A549 treated with ZK216348 at 1 μM for 4 hours (cell line): ENCODE data around the gene DENND4B. TPM values are rescaled to one million over a fixed set of nuclear protein-coding genes. Genes with fewer than 3 reads are reported as not detected.

Source experiments
- total RNA-seq: library from RNA; stranded (reverse); fragments of 200-300 nt; extraction: Qiagen RNA extraction; gene quantifications from 5 replicates; pipeline ENCODE4 v1.2.3, GENCODE V29; 2022; ENCODE audit warnings: low read depth

Gene DENND4B, protein sequence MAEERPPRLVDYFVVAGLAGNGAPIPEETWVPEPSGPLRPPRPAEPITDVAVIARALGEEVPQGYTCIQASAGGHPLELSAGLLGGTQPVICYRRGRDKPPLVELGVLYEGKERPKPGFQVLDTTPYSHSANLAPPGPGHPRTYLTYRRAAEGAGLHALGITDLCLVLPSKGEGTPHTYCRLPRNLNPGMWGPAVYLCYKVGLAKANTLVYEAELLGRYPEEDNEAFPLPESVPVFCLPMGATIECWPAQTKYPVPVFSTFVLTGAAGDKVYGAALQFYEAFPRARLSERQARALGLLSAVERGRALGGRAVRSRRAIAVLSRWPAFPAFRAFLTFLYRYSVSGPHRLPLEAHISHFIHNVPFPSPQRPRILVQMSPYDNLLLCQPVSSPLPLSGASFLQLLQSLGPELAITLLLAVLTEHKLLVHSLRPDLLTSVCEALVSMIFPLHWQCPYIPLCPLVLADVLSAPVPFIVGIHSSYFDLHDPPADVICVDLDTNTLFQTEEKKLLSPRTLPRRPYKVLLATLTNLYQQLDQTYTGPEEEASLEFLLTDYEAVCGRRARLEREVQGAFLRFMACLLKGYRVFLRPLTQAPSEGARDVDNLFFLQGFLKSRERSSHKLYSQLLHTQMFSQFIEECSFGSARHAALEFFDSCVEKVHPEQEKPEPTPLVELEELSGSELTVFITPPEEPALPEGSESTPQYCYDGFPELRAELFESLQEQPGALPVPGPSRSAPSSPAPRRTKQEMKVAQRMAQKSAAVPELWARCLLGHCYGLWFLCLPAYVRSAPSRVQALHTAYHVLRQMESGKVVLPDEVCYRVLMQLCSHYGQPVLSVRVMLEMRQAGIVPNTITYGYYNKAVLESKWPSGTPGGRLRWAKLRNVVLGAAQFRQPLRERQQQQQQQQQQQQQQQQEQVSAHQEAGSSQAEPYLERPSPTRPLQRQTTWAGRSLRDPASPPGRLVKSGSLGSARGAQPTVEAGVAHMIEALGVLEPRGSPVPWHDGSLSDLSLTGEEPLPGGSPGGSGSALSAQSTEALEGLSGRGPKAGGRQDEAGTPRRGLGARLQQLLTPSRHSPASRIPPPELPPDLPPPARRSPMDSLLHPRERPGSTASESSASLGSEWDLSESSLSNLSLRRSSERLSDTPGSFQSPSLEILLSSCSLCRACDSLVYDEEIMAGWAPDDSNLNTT (N-terminal part only)
- 19.2 to 41.6 TPM (median 37.9 TPM) in 5 replicates for total RNA-seq

DNA sequence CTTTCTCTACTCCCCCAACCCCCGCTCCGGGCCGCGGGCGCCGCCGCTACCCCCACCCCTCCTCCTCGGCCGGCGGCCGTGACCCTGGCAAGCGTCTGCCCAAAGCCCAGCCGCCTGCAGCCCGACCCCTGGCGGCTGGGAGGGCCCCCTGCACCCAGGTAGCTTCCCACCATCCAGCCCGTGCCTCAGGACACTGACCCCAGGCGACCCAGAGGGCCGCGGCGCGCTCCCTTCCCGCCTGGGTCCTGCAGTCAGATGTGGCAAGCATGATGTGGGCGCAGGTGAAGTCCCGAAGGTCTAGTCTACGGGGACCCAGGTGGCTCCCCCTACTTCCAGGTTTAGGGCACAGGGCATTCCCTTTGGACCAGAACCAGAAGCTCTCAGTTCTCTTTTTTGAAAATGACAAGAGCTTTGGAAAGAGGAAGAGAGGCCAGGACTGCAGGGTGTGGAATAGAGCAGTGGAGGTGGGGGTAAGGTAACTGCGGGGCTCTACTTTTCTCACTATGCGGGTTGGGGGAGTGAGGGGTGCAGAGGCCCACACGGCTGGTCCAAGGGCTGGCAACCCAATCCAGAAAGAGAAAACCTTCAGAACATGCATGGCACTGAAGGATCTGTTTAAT, at the start of gene DENND4B:
DENND4B (minus strand) TSS at position 97 of the 620 bp plus-strand sequence. CDS start 2,344 bp downstream, outside the sequence.

DNA sequence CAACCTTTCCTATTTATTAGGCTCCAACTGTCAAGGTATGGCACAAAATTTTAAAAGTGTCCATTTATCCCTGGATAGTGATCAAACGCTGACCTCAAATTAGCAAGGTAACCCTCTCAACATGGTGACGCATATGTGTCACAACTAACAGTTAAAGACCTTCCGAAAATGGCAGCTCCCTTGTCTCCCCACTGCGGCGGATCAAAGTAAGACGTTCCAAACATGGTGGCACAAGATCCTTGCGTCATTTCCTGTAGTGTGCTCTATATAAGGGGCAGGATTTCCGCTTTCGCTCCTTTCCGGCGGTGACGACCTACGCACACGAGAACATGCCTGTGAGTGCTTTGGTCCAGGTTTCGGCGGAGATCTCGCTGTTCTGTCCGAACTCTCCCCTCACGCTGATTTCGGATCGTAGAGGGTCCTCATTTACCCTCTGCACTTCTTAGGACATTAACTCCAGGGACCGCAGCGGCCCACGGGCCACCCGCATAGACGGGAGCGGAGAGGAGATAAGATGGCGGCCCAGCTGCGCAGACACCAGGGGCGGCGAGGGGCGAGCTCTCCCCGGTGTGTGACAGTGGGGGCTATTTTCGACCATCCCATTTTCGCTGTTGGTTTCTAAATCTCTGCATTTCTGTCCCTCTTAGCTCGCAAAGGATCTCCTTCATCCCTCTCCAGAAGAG, 44.1 kb upstream of the DENND4B start, which contains the start of gene RPS27:
RPS27 (plus strand) TSS at position 295 of the 683 bp plus-strand sequence; CDS start at position 330, 35 bp downstream.

DNA sequence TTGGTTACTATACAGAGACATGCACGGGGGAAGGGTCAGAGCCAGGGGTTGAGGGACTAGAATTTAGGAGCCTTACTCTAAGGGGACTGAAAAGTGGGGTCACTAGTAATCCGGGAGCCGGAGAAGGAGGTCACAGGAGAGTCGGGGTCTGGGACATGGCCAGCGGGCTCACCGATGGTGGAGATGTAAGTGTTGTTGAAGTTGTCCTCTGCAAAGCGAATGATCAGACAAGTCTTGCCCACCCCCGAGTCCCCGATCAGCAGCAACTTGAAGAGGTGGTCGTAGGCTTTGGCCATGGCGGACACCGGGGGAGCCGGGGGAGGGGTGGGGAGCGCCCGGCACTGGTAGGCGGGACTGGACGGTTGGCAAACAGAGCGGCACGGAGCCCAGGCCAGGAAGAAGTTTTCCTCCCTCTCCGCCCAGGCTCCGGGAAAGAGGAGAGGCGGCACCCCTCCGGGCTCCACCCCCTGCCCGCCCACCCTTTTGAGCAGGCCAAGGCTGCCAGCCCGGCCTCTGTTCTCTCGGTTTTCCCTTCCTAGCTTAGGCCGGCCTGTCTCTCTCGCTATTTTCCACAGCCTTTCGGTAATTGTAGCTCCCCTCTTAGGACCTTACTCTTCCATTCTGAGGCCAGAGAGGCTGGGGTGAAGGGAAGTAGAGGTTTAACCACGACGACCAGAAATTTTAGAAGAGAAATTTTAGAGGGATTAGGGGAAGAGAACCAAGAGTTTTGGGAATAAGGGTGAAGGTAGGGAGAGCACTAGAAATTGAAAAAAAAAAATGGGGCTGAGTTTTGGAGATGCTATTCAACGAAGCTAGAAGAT, 39.6 kb upstream of the DENND4B start, which contains the start of gene RAB13:
RAB13 (minus strand) TSS at position 399 of the 821 bp plus-strand sequence; CDS start at position 296, 103 bp downstream.

DNA sequence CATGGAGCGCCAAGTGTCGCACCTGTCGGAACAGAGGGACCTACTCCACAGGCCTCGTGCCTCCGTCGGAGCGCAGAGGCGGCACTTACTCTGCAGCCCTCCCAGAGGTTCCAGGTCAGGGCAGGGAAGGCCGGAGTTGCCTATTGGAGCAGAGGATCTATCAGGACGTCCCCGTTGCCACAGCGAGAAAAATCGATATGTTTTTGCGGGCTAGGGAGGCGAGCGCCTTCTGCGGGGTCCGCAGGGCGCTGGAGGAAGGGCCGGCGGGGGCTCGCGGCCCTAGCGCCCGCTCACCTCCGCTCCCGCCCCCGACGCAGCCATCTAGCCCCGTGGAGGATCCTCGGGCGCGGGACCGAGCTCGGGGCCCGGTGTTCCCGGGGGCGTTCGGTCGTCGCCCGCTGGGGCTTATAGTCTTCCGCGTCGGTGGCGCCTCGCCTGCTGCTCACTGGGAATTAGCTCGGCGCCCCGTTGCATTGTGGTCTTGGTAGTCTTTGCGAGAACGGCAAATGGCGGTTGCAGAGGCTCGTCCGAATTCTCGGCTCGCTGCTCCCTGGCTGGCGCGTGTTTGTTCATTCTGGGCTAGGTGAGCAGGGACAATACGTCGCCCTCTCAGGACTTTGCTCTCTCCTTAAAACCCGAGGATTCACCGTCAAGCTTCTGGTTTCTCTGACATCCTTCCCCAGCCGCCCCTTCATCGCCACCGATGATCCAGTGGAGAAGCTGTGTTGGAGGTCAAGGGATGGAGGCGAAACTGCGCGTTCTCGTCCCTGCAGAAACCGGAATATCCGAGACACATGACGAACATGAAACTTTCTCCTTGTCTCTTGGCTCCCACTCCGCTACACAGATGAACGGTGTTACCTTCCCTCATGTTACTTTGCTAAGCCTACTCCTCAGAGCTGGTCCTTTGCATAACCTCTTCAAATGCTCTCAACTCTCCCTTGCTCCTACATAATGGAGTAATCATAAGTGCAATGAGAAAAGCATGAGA, 31.0 kb upstream of the DENND4B start, which contains the start of gene JTB:
JTB (minus strand) TSS at position 425 of the 991 bp plus-strand sequence; CDS start at position 3, 422 bp downstream.

DNA sequence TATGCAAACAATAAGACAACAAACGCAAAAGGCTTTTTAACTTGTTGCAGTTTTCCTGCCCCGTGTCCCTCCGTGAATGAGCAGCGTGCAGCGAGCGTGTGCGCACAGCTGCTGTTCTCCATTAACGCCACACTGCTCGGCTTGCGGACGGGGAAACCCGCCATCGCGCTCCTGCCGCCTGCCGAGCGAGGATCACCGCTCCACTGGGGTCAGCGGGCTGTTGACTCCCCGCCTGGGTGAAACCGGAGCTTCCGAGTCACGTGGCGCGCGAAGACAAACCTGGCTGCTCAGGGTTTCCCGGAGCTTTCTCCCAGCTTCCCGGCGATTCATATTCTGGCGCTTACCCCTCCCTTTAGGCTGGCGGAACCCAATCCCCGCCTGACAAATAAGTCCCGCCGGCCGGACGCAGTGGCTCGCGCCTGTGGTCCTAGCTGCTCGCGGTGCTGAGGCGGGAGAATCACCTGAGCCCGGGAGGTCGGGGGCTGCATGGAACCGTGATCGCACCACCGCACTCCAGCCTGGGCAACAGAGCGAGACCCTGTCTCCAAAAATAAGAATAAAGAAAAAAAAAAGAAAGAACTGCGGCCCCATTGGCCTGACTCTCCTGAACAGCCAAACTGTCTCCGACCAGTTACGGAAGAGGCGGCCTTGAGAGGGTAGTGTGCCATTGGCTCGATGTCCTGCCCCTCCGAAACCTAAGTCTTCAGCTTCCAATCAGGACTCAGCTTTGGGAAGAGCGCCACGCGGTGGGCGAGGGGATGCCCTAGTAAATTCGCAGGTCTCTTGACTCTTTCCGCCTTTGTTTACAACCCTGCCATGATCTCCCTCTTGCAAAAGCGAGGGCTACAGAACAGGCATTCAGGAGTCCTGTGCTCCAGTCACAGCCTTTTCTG, 20.8 kb upstream of the DENND4B start, which contains the start of gene CREB3L4:
CREB3L4 (plus strand) TSS at position 796 of the 893 bp plus-strand sequence. CDS start 624 bp downstream, outside the sequence.

DNA sequence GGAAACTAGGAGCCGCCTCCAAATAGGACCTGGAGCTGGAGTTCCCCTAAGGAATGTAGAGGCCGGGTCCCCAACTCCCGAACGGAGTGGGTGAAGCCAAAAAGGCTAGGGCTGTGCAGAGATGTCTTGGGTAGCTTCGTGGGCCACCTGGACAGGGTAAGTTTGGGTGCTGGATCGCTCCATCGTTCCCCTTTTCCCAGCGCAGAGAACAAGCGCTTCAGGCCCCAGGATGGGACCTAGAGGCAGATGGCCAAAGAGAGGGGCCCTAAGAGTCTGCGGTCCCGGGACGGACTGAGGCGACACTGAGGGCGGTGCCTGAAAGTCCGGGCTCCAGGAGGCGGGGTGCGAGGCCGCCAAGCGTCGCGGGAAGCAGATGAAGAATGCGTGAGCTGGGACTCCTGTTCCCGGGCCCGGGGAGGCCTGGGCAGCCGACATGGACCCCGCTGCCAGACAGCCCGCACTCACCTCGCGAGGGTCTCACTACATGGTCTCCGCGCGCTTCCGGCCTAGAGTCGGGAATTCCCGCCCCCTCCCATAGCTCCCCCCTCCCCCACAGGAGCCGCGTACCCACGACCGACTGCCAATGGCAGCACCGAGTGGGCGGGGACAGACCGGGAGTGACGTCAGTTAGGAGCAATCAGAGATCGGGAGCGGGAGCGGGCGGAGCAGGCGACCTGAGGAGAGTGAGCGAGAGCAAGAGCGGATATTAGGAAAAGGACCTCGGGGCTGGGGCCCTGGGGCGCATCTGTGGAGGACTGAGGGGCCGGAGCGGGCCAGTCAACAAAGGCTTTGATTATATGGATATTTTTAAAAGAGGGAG, 16.7 kb upstream of the DENND4B start, which contains the start of gene SLC39A1:
SLC39A1 (minus strand) TSS at position 508 of the 820 bp plus-strand sequence. CDS start 822 bp downstream, outside the sequence.

DNA sequence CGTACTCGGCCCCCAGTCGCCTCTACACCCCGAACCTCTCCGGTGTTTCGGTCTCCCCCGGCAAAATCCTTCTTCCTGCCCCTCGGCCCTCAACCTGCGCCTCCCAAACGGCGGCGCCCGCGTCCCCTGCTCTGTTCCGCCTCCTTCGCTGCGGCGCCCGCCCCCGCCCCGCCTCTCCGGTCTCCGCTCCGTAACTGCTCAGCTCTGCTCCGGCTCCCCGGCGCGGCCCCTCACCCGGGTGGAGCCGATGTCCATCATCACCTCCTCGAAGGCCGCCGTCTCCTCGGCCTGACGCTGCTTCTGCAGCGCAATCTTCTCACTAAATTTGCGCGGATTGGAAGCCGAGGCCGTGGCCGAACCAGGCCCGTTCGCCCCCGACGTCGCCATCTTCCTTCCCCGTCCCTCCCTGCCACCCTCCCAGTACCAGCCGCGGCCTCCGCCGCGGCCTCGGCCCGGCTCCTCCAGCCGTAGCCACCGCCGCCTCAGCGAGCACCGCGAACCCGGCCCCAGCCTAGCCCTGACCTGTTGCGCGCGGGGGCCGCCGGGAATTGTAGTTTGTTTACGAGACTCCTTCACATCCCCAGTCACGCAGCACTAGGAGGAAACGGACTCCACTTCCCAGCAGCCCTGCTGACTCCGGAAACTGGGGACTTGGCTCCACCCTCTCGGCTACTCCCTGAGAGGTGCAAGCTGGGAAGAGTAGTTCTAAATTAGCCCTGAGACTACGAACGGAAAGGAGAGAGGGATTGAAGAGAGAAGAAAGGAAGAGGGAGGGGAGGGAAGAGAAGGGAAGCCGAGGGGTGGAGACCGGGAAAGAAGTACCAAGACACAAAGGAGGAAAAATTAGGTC, 11.8 kb upstream of the DENND4B start, which contains the start of gene CRTC2:
CRTC2 (minus strand) TSS at position 502 of the 850 bp plus-strand sequence; CDS start at position 387, 115 bp downstream.

DNA sequence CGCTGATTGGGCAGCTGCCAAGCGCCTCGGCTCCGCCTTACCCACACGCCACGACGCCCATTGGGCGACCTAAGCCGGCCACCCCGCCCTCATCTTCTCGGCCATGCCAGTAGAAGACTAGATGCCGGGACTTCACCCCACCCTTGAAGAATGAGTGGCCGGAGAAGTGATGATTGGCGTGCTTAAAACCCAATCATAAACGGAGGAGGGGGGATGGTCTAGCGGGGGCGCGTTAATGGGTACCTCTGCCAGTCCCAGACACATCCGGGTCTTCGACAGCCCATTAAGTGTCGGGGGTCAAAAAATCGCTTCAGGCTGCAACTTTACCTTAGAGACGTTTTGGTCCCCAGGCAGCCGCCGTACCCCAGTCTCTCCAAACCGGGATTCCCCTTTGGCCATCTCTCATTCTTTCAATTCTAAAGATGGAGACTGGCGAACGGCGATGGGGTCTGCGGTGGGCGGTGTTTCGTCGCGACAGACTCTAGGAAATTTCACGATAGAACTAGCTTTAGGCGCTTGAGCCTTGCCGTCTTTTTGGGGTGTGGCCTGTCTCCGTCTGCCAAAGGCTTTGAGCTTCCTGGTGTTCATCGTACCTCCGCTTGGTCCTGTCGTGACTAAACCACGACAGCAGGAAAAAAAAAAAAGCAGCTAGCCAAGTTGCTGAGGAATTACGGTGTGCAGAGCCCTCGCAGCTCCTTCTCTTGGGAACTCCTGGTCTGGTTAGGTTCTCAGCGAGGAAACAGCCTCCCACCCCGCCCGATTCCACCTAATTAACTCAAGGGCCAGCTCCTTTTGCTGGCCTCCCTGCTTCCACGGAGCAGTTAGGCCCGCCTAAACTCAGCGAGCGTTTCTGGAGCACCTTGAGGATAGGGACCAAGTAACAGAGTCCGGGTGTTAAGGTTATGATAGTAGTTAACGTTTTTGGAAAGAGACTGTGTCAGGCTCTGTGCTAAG, 23.3 kb downstream of the DENND4B start, which contains the start of gene GATAD2B:
GATAD2B (minus strand) TSS at position 1 of the 954 bp plus-strand sequence. CDS start 94,625 bp downstream, outside the sequence.

Other genes starting within 250 kb of the DENND4B start
- gene INTS3, start 218.7 kb downstream of the DENND4B start, total RNA-seq, result 14.3 to 22.7 TPM (median 21.4 TPM) in 5 replicates
- 0.95 to 2.6 TPM (median 1.3 TPM) in 5 replicates for gene SLC27A3, start 171.3 kb downstream of the DENND4B start, total RNA-seq
- gene GATAD2B, start 23.7 kb downstream of the DENND4B start, total RNA-seq, result 7.0 to 11.9 TPM (median 8.5 TPM) in 5 replicates
- gene CRTC2, start 11.9 kb upstream of the DENND4B start, total RNA-seq, result 29.1 to 43.8 TPM (median 41.5 TPM) in 5 replicates
- gene SLC39A1, start 16.8 kb upstream of the DENND4B start, total RNA-seq, result 133 to 166 TPM (median 157 TPM) in 5 replicates
- 7.5 to 11.4 TPM (median 9.7 TPM) in 5 replicates for gene CREB3L4, start 21.2 kb upstream of the DENND4B start, total RNA-seq
- gene JTB, start 31.0 kb upstream of the DENND4B start, total RNA-seq, result 104 to 153 TPM (median 147 TPM) in 5 replicates
- 134 to 166 TPM (median 136 TPM) in 5 replicates for gene RAB13, start 39.6 kb upstream of the DENND4B start, total RNA-seq
- gene RPS27, start 44.0 kb upstream of the DENND4B start, total RNA-seq, result 4,025 to 7,363 TPM (median 4,151 TPM) in 5 replicates
- gene NUP210L, start 208.4 kb upstream of the DENND4B start, total RNA-seq, result not detected in 5 replicates
- 476 to 696 TPM (median 485 TPM) in 5 replicates for gene TPM3, start 245.4 kb upstream of the DENND4B start, total RNA-seq